ENCODE measurements around the gene PTPRT.

PTPRT gene

DNA sequence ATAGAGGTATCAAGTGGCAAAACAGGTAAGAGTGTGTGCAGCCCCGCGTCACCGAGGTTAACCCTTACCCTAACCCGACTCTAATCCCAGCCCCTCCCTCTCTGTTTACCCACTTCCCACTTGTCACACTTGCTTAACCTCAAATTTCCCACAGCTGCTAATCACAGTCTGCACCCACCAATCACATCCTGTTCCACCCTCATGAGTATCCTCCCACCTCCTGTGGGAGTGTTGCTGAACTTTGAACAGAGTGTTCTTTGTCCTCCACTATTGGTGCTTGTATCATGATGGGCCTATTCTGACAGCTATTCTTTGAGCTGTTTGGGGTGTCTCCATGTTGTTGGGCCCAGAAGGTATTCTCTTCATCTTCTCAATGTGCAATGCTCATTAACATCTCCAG lies 487.8 kb downstream of the PTPRT start:
- DNase-seq: no peak

DNA sequence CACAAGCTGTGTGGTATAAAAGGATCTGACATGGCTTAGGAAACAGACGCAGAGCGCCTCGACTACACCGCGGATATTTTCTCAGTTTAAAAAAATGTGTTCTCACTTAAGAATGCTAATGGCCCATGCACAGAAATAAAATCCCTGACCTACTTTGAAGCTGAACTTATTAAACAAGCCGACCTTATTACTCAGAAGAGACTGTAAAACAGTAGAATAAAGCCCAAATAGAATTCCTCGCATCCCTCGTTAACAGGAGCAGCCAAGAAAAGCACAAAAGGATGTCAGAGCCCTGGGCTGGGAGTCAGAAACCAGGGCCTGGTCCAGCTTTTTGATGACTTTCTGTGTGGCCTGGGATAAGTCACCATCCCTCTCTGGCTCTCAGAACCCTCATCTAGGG lies 489.3 kb downstream of the PTPRT start:
- DNase-seq: no peak

DNA sequence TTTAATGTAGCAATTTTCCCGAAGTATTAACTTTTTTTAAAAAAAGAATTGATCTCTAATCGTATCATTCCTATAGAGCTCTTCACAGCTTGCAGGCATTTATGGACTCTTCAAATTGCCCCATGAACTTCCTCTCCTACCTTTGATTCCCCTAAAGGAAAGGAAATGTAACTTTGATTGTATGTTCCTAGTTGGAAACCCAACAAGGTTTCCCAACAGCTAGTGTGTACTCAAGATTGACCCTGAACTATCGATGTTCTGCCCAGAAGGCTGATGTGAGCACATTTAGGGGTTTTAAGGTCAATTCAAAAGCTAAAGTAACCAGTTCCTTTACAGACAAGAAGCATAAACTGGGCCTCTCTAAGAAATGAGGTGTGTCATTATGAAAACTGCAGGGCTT lies 491.7 kb downstream of the PTPRT start:
- DNase-seq: no peak

DNA sequence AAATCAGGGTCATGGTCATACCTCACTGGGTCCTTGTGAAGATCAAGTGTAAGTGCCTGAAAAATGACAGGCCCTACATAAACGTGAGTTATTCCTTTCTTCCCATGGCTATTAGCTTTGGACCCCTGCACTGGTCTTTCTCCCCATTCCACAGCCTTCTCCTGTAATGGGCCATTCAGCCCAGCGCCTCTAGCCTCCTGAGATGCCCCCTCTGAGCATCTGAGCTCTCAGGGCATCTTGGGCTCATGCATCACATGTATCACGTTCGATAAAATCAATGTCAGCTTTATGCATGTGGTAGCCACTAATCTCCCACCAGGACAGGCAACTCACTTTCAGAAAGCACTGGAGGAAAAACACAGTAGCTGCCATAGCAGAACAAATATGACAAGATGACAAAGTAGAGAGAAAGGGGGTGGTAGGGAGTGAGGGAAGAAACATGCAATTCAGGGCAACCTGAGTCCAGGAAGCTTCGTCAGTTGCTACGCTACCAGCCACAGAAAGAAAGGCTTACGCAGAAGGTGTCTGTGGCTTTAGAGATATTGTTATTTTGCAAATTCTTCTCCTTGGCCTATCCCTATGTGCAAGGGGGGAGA lies 498.8 kb downstream of the PTPRT start:
- DNase-seq: no peak

GRCh38 chr20:42688576-42688975 lies 501.1 kb downstream of the PTPRT start:
- peak; percentile 64 for DNase-seq

DNA sequence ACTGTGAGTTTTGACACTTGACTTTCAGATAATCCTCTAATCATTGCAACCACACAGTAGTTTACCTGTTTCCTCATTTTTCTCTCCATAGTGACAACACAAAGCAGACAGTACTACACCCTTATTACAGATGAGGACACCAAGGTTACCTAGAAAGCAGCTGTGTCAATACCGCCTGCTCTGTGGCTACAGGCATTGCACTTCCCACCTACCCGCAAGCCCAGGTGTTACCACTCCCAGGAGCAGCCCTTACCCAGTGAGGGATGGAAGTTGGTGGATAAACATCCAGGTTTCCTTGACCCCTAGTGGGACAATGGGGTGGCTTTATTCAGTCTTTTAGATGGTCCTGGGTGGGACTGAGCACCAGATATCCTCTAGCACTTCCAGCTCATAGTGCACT lies 503.6 kb downstream of the PTPRT start:
- DNase-seq: no peak

DNA sequence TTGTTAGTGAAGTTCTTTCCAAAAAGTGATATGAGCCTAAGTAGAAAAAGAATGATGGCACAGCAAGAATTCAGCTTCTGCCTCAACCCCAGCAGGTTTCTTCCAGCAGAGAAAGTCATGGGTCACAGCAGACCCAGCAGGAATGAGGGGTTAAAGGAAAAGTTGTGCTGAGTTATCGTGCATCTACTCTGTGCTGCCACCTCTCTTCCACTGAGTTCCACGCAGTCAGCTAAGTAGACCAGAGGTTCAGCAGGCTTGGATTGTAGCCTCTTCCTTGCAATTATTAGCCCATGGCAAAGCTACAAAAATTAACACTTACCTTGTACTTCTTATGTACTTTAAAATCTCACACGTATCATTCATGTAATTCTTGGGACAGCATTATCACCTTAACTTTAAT lies 510.8 kb downstream of the PTPRT start:
- peak; percentile 59 for DNase-seq

- DNase-seq: peak; percentile 4
Observed at GRCh38 chr20:42656130-42656529, 533.6 kb downstream of the PTPRT start.

DNA sequence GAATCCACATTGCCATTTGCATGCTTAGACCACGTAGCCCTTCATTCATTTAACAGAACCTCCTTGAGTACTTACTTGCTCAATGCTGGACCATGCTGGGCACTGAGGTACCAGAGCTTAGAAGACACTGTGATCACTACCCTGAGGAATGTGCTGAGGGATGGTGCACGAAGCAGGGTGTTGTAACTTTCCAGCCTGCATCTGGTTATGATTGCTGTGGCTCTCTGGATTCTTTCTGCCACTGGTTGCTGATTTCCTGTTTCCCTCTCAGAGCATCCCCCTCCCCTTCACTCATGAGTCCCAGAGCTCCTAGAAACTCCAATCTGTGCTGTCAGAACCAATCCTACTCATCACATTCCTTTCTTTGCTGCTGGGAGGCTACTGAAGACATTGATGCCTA lies 537.4 kb downstream of the PTPRT start:
- DNase-seq: peak; percentile 50

- DNase-seq: peak; percentile 7
Observed at GRCh38 chr20:42650191-42650746, 539.4 kb downstream of the PTPRT start.

GRCh38 chr20:42649748-42650147 lies 540.0 kb downstream of the PTPRT start:
- peak; percentile 43 for DNase-seq

DNA sequence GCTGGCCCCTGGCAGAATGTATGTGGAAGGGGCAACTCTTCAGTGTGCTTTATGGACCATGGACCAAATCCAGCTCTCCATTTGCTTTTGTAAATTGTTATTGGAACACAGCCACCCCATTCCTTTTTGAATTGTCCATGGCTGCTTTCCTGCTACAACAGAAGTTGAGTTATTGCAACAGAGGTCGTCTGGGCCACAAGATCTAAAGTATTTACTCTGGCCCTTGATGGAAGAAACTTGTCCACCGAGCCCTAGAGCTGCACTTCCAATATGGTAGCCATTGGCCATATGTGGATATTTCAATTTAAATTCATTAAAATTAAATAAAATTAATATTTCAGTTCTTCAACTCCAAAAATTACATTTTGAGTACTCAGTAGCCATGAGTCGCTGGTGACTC lies 543.5 kb downstream of the PTPRT start:
- DNase-seq: no peak

- no peak for DNase-seq
Observed at GRCh38 chr20:42641886-42642285, 547.8 kb downstream of the PTPRT start.

GRCh38 chr20:42639140-42639539 lies 550.6 kb downstream of the PTPRT start:
- DNase-seq: peak; percentile 32

GRCh38 chr20:42635699-42636411 lies 553.9 kb downstream of the PTPRT start:
- no peak for DNase-seq

DNA sequence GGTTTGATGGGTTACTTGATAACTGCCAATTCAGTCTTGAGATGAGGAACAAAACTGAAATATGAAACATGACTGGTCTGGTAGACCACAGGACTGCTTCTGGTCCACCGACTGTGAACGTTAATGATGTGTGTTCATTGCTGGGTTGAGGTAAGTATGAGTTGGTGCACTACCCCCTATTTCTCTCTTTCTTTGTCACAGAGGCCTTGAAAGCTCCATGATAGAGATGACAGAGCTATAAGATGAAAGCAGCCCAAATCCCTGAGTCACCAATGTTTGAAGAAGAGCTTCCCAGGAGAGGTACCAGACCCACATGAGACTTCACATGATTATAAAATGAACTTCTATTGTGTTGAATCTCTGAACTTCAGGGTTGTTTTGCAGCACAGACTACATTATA lies 555.5 kb downstream of the PTPRT start:
- DNase-seq: peak; percentile 10

DNA sequence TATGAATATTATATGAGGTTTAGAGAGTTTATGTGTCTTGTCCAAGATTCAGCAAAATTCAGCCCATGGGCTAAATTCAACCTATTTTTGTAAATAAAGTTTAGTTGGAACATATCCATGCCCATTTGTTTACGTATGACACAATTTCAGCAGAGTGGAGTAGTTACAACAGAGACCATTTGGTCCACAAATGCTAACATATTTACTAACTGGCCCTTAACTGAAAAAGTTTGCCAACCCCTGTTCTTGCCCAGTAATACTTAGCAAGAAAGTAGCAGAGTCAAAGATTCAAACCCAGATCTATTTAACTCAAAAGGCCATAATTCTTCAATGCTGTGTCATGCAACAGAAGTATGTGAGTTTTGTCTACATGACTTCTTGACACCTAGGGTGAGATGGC lies 561.0 kb downstream of the PTPRT start:
- DNase-seq: no peak

- DNase-seq: no peak
Observed at GRCh38 chr20:42613076-42613475, 576.6 kb downstream of the PTPRT start.

DNA sequence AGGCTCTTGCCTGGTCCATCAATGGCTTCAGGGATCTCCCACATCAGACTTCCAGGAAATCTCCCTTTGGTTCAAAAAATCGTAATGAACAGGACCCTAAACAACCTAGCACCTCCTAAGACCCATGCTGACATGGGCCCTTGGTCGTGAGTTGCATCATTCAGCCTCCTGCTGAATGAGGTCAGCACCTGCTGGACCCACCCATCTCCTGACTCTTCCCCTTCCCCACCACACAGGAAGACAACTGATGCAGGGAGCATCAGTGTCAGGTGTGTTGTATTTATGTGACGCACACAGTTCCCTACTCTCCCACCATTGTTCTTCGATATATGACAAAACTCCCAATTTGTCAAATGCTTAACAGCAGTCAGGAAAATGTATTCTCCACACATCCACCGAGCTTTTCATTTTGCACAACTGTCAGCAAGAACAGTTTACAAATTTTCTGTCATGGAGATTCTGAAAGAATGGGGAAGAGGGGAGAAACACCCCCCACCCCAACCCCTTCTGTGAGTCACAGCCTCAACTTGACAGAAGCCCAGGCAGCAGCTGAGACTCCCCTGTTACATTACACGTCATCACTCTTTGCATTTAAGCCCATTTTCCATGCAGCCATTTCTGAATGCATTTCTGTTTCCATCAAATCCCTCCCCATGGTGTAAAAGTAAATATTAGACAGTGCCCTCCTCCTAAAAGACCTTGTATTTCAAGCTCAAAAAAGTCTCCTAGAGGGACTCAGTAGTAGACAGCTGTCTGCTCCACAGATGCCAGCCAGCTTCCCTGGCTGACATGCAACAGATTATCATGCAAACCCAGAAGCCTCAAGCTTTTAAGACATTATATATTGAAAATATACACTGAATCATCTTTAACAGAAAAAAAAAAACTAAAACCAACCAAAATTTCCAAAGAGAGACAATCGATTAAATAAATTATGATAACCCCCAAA lies 577.5 kb downstream of the PTPRT start:
- DNase-seq: no peak

DNA sequence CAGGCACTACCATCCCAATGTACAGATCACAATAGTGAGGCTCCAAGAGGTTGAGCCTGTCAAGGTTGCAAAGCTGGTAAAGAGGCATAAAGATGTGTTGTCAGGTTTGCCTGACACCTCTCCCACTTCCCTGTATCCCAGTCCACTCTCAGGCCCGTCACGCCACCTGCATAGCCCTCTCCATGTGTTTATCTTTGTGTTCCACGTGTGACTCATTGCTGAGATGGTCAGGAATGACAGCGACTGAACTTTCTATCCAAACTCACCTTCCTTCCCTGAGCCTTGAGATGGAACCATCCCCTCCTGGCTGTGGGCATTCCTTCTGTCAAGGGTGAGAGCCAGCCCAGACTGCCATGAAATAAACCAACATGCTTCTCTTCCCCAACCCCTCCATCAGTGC lies 578.3 kb downstream of the PTPRT start:
- DNase-seq: no peak

GRCh38 chr20:42610070-42610469 lies 579.6 kb downstream of the PTPRT start:
- DNase-seq: no peak

DNA sequence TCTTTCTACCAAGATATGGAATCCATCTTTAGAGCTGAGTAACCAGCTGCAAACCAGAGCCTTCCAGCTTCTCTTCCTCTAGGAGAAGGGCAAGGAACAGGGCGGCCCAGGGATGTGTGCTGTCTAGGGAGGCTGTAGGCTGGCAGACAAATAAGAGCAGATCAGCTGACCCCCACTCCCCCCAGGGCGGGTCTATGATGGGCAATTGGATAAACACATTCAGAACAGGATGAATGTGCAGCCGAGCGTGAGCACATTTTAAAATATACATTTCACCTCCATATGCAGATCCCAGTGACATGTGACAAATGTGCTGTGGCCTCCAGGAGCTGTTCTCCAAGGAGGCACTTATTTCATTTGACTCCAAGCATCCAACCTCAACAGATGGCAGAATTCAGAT lies 580.1 kb downstream of the PTPRT start:
- DNase-seq: no peak

Measured in islet precursor cell (in vitro differentiated cells).